HG02938 (cell line): ENCODE results near the gene GLYR1.
A peak's percentile ranks its signal among the peaks of the same experiment; 100 is the strongest.

ENCODE experiments used
- ATAC-seq: cut with Tn5 transposase; IDR thresholded peaks from one replicate; pipeline ENCODE4 v1.9.1; 2021; ENCODE audit warnings: mild to moderate bottlenecking, moderate library complexity; ENCODE audit not compliant: unreplicated experiment

The GLYR1 gene

GRCh38 chr16:4768549-4769305 lies 78.4 kb downstream of the GLYR1 start:
- peak; percentile 45 for ATAC-seq

- ATAC-seq: no peak
Measured at GRCh38 chr16:4767872-4768548, 79.1 kb downstream of the GLYR1 start.

- peak; percentile 76 for ATAC-seq
Measured at GRCh38 chr16:4766875-4767628, 80.0 kb downstream of the GLYR1 start, which contains the start of gene ZNF500. Gene ZNF500 (minus strand): TSS chr16:4767162. CDS start chr16:4765978, 1,184 bp downstream.

GRCh38 chr16:4765511-4766474 lies 81.3 kb downstream of the GLYR1 start:
- no peak for ATAC-seq

GRCh38 chr16:4763791-4764190 lies 83.3 kb downstream of the GLYR1 start:
- no peak for ATAC-seq

GRCh38 chr16:4762205-4762604 lies 84.9 kb downstream of the GLYR1 start:
- no peak for ATAC-seq

GRCh38 chr16:4760221-4760910 lies 86.7 kb downstream of the GLYR1 start:
- ATAC-seq: no peak

- no peak for ATAC-seq
Measured at GRCh38 chr16:4755687-4756086, 91.4 kb downstream of the GLYR1 start.

- no peak for ATAC-seq
Measured at GRCh38 chr16:4754865-4755264, 92.2 kb downstream of the GLYR1 start.

- ATAC-seq: no peak
Measured at GRCh38 chr16:4753227-4753626, 93.9 kb downstream of the GLYR1 start.
